EL (cell line): Measurements from ENCODE around the gene DPH2.
A peak's percentile ranks its signal among the peaks of the same experiment; 100 is the strongest.

Experiments used
- DNase-seq: peaks from one replicate; pipeline ENCODE4 v3.0.0-alpha.2; 2016

The DPH2 gene, protein sequence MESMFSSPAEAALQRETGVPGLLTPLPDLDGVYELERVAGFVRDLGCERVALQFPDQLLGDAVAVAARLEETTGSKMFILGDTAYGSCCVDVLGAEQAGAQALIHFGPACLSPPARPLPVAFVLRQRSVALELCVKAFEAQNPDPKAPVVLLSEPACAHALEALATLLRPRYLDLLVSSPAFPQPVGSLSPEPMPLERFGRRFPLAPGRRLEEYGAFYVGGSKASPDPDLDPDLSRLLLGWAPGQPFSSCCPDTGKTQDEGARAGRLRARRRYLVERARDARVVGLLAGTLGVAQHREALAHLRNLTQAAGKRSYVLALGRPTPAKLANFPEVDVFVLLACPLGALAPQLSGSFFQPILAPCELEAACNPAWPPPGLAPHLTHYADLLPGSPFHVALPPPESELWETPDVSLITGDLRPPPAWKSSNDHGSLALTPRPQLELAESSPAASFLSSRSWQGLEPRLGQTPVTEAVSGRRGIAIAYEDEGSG

DNA sequence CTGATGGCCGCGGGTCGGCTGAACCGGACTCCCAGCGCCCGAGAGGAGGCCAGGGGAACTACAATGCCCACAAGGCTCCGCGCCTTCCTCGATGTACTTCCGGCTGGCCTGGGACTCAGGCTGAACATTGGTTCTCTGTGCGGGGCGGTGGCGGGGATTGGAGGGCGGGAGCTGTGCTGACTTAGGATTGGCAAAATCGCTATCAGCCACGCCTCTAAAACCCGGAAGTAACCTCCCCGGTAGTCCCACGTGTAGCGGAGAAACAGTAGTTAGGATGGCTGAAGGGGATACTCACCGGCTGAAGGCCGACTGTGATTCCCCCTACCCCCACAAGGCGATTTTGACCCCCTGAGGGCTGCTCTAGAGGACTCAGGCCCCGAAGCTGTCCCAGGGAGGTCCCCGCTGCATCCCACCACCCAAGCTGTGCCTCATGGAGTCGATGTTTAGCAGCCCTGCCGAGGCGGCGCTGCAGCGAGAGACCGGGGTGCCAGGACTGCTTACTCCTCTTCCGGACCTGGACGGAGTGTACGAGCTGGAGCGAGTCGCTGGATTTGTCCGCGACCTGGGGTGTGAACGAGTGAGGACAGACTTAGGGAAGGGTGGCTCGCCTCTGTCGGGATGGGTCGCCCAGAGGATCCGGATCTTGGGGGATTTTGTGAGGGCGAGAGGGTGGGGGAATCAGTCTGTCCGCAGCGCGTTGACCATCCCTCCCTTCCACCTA lies at the start of gene DPH2:
TSS of gene DPH2 (plus strand) at position 265 of the 721 bp plus-strand sequence. CDS start at position 431, 166 bp downstream.
- DNase-seq: peak; percentile 98

DNA sequence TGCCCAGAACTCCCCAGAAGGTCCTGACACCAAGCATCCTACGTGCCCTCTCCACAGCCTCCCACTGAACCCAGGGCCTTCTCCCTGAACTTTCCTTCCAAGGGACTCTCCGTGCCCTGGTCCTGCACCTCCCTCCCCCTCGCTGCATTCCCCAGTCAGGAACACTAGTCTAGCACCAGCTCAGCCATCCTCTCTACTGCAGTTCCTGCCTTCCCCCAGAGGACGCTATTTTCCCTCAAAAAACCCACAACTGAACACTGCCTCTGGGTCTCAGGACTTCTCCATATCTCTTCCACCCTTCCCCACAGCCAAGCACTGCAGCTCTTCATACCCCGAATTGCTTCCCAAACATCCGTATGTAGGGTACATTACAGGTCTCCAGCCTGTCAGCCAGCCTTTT lies 48.8 kb upstream of the DPH2 start:
- no peak for DNase-seq

DNA sequence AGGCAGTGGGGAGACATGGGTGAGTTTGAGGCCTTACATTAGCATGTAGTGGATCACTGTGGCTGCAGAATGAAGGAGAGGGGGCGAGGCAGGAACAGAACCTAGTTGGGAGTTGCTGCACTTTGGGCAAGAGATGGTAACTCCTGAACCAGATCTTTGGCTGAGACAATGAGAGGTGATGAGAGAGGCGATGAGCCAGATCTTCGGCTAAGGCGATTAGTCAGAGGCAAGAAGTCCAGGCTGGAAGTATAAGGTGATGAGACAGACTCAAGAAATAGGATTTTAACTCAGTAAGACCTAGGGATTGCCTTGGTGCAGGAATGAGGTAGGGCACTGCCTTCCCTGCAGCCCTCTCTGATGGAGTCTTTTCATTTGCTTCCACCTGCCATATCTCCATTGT lies 45.3 kb upstream of the DPH2 start:
- peak; percentile 48 for DNase-seq

DNA sequence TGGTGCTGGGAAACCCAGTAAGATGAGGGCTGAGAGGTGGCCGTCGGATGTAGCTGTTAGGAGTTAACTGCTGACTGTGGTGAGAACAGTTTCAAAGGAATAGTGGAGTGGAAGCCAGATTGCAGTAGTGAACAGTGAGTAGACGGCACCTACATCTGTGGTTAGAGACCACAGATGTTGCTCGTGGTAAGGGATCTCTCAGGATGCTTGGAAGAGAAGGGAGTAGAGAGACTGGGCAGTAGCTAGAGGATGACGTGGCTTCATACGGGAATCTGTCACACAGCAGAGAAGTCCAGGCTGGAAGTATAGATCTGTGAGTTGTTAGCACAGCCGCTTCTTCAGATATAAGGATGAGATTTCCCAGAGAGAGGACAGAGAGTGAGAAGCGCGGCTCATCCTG lies 44.0 kb upstream of the DPH2 start:
- DNase-seq: no peak

DNA sequence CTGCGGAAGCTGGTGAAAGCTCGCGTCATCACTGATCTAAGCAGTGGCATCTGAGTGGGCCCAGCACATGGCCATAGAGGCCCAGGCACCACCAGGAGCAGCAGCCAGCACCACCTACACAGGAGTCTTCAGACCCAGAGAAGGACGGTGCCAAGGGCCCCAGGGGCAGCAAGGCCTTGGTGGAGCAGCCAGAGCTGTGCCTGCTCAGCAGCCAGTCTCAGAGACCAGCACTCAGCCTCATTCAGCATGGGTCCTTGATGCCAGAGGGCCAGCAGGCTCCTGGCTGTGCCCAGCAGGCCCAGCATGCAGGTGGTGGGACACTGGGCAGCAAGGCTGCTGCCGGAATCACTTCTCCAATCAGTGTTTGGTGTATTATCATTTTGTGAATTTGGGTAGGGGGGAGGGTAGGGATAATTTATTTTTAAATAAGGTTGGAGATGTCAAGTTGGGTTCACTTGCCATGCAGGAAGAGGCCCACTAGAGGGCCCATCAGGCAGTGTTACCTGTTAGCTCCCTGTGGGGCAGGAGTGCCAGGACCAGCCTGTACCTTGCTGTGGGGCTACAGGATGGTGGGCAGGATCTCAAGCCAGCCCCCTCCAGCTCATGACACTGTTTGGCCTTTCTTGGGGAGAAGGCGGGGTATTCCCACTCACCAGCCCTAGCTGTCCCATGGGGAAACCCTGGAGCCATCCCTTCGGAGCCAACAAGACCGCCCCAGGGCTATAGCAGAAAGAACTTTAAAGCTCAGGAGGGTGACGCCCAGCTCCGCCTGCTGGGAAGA lies 39.5 kb upstream of the DPH2 start:
- no peak for DNase-seq

DNA sequence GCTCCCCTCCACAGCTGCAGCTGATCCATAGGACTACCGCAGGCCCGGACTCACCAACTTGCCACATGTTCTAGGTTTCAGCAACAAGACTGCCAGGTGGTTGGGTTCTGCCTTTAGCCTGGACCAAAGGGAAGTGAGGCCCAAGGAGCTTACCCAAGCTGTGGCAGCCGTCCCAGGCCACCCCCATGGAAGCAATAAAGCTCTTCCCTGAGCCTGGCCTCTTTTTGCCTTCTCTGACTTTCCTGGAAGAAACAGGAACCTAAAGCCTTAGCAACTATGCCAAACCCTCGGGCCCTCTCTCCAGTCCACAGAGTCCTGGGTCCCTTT lies 38.9 kb upstream of the DPH2 start:
- DNase-seq: no peak

DNA sequence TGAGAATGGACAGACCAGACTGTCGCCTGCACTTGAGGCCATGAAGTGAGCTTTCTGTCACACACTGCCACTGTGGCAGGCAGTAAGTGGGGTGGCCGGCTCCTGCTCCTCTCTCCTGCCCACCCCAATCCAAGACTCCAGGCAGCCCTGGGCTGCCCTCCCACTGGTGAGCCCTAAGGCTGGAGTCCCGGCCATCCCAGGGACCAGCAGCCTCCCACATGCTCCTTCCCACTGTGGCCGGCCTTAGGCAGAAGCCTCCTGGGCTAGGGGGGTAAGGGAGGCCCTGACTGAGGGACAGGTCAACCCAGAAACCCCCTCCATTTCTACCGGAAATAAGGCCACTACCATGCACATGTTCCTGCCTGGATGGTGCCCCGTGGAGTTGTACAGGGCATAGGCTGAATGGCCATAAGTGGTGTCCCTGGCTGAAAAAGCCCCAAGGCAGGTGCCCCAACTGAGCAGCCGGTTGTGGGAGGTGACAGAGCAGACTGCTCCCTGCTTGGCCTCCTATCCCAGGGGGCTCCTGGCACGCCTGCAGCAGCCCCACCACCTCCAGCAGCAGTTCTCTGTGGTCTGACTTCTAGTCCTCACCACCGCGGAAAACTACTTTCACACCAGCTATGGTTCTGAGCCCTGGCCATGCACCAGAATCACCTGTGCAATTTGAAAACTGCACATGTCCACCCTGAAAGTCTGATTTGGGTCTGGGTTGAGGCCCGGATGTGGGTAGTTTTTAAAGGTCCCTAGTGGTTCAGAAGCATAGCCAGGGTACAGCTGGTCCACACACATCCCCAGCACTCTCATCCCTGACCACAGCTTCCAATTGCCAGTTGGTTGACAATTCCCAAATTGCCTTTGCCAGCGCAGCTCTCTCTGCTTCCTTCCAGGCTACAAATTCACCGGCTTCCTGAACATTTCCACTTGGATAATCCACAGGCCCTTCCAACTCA lies 37.8 kb upstream of the DPH2 start:
- DNase-seq: no peak

DNA sequence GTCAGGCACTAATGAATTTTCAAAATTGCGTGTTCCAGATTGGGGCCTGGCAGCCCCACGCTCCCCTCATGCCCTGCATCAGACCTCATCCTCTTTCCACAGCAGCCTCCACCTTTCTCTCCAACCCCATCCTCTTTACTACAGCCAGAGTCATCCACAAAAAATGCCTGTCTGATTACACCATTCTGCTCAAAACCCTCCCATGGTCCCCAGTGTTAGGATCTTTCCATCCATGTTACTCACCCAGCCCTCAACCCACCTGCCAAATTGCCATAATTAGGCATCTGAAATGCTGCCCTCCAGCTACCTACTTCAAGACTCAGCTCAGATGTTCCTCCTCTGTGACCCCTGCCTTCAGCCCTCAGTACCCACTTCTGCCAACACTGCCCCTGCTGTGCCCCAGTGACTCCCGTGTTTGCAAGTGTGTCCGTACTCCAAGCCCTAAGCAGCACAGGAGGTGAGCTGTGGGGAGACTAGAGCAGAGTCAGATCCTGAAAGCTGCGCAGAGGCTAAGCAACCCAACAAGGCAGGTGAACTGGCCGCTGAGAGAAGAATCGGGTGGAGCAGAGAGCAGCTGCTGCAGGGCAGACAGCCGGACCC lies 36.9 kb upstream of the DPH2 start:
- DNase-seq: peak; percentile 87

DNA sequence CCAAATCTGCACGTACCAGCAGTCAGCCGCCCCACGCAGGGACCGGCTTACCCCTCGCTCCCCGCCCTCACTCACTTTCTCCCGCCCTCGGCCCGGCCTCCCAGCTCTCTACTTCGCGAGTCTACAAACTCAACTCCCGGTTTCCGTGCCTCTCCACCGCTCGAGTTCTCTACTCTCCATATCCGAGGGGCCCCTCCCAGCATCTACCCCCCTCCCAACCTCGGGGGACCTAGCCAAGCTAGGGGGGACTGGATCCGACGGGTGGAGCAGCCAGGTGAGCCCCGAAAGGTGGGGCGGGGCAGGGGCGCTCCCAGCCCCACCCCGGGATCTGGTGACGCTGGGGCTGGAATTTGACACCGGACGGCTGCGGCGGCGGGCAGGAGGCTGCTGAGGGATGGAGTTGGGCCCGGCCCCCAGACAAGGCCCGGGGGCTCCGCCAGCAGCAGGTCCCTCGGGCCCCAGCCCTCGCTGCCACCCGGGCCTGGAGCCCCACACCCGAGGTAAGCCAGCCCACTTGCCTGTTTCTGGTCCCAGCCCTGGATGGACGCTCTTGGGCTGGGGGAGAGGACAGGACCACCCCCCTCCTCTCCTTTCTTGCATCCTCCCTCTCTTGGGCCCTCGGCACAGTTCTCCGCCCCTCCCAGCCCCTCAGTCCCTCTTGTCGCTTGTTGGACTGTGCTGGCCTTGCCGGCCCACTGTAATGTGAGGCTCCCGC lies 36.3 kb upstream of the DPH2 start, which contains the start of gene ARTN:
TSS of gene ARTN (plus strand) at position 416 of the 715 bp plus-strand sequence. CDS start 1,856 bp downstream, outside the sequence.
- peak; percentile 35 for DNase-seq

DNA sequence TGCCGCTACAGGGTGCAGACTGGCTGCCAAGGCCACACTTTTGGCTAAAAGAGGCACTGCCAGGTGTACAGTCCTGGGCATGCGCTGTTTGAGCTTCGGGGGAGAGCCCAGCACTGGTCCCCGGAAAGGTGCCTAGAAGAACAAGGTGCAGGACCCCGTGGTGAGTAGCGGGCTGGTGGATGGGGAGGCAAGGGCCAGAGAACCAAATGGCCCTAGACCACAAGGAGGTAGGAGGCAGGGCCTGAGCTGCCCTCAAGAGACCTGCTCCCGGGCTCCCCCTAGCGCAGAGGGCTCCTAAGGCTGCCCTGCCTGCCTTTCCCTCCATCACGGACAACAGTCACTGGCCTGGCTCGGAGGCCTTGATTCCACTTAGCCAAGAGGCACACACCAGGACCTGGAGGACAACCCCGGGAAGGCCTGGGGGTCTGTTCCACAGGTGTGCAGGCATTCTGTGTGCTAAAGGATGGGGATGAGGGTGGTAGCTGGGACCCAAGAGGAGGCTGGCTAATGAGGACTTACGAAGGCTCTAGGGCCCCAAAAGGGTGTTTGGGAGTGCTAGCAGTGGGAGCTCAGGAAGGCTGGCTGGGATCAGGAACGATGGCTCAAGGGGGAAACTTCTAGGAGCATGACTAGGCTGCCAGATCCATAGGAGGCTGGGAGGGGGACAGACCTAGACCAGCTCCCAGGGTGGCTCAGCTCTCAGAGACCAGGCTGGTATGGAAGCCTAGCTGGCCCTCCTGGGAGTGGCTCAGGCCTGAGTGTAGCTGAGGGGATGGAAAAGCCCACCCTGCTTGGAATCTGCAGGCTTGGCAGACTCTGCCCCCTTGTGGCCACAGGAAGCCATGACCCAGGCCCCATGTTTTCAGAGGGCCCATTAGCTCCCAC lies 35.5 kb upstream of the DPH2 start:
- DNase-seq: peak; percentile 67

DNA sequence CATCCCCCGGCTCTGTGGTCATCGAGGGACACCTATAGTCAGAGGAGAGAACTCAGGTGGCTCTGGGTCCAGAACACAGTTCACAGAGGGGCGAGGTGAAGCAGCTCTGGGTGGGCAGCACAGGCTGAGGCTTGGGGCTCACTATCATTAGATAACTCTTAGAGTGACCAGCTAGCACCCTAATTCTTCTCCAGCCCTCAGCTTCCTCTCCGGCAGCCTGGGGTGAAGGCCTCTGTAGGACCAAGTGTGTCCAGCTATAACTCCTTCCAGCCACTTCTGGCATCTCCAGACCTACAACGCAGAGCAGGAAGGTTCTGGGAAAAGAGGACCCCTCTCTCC lies 34.9 kb upstream of the DPH2 start:
- DNase-seq: no peak

DNA sequence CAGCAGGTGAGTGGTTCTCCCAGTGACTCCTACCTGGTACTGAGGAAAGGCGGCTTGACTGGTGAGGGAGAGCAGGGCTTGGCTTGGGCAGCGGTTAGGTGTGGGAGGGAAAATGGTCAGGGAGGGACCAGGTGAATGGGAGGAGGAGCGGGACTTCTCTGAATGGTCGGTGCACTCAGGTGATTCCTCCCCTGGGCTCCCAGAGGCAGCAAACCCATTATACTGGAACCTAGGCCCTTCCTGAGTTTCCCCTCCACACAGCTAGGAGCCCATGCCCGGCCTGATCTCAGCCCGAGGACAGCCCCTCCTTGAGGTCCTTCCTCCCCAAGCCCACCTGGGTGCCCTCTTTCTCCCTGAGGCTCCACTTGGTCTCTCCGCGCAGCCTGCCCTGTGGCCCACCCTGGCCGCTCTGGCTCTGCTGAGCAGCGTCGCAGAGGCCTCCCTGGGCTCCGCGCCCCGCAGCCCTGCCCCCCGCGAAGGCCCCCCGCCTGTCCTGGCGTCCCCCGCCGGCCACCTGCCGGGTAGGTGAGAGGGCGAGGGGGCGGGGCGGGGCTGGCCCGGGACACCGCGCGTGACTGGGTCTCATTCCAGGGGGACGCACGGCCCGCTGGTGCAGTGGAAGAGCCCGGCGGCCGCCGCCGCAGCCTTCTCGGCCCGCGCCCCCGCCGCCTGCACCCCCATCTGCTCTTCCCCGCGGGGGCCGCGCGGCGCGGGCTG lies 33.9 kb upstream of the DPH2 start:
- DNase-seq: no peak

DNA sequence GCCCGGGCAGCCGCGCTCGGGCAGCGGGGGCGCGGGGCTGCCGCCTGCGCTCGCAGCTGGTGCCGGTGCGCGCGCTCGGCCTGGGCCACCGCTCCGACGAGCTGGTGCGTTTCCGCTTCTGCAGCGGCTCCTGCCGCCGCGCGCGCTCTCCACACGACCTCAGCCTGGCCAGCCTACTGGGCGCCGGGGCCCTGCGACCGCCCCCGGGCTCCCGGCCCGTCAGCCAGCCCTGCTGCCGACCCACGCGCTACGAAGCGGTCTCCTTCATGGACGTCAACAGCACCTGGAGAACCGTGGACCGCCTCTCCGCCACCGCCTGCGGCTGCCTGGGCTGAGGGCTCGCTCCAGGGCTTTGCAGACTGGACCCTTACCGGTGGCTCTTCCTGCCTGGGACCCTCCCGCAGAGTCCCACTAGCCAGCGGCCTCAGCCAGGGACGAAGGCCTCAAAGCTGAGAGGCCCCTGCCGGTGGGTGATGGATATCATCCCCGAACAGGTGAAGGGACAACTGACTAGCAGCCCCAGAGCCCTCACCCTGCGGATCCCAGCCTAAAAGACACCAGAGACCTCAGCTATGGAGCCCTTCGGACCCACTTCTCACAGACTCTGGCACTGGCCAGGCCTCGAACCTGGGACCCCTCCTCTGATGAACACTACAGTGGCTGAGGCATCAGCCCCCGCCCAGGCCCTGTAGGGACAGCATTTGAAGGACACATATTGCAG lies 33.2 kb upstream of the DPH2 start:
- peak; percentile 44 for DNase-seq

DNA sequence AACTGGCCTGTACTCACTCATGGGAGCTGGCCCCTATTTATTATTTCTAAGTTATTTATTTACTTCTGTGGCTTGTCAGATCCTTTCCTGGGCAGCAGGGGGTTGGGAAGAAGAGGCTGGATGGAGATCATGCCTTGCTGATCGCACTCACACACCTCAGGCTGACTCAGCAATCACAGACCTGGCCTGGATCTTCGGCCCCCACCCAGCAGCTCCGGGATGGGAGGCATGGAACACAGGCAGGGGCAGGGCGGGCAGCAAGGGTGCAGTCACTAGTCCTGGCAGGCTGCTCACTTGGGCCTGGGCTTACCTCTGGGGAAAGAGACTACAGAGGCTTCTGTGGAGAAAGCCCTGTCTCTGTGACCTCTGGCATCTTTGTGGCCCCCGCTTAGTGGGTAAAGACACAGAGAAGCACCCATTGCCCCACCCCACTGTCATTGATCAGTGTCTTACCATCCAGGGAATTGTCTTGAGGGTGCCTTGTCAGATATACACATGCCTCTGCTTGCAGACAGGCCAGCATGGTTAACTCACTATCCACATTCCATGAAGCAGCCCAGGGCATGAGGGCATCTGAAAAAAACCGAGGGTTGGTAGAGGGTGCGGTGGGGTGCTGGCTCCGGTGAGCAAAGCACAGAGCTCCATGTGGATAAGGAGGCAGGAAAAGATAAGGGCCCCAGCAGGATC lies 32.5 kb upstream of the DPH2 start:
- no peak for DNase-seq

DNA sequence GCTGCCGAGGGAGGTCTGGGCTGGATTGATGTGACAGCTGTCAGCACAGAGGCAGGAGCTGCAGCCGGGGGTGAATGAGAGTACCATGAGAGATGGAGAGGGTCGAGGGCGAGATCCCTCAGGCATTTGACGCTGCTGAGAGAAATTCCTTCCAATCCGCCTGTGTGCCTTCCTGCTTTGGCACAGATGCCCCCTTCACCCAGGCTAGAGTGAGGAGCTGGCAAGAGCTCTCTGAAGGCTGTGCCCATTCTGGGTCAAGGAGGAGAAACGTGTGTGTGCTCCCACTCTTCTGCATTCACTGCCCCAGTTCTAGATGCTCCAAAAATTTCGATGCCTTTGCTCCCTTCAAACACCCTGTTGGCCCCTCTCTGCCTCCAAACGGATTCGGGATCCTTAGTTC lies 31.4 kb upstream of the DPH2 start:
- no peak for DNase-seq

DNA sequence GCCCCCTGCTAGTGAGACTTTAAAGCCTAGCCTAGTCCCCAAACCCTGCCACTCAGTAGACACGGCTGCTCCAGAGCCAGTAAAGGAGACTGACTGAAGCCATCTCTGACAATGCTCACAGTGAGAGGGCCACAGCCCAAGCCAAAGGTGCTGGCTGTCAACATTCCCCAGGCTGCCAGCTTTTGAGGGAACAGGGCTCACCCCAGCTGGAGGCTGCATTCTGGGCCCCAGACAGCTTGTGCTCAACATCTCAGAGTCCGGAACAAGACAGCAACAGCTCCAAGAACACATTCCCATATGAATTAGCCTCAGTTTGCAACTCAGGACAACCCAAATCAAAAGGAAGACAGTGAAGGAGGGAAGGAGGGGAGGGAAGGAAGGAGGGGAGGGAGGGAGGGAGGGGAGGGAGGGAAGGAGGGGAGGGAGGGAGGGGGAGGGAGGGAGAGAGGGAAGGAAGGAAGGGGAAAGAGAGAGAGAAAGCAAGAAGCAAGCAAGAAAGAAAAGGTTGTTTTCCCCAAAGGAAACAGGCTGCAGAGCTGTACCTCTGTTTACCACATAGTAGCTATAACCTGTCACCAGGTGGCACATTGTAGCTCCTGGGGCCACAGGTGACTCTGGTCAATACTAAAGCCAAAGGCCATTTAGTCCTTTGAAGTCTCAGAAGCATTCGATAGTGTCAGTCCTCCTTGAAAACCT lies 30.8 kb upstream of the DPH2 start:
- no peak for DNase-seq

DNA sequence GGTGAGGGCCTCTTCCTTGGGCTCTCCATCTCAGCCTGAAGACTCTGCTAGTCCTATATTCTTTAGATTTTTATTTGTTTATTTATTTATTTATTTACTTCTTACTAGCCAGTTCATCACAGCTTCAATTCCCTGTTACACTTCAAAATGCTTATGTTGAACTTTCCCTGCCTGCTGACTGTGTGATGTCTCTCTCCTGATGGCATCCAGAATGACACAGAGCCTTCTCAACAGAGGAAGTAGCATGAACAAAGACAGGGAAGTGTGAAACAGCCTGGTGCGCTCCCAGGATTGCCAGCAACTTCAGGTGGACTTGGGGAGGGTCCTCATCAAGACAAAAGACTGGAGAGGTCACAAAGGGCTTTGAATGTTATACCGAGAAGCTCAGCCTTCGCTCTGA lies 27.4 kb upstream of the DPH2 start:
- DNase-seq: no peak

DNA sequence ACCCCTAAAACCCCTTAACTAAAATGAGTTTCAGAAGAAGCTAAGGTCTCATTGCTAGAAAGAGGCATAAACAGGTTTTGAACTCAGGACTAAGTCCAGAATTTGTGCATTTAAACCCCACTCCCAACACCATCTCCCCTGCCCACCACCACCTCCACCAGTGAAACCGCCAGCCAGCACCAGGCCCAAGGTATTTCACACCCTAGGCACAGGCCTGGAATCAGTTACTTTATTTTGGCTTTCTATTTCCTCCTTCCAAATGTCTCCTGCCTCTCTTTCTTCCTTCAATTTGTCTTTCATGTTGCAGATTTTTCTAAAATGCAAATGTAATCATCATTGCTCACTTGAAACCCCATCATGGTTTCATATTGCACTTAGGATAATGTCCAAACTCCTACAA lies 24.9 kb upstream of the DPH2 start:
- no peak for DNase-seq
